Endodermal cell (in vitro differentiated cells): ENCODE data around the gene TMEM114. TPM values are rescaled to one million over a fixed set of nuclear protein-coding genes. Genes with fewer than 3 reads are reported as not detected.

Source experiments
- DNase-seq: peaks from one replicate; pipeline ENCODE4 v3.0.0-alpha.2; 2017
- H3K27ac ChIP-seq: 2 replicates; pipeline ENCODE4 v1.5.1; 2013; ENCODE audit warnings: mild to moderate bottlenecking, low read depth, low read length, moderate library complexity
- H3K27me3 ChIP-seq: 2 replicates; pipeline ENCODE4 v1.6.1; 2013; ENCODE audit warnings: mild to moderate bottlenecking, low read length, moderate library complexity; ENCODE audit not compliant: insufficient read depth, control insufficient read depth, poor library complexity, severe bottlenecking
- H3K36me3 ChIP-seq: 2 replicates; pipeline ENCODE4 v1.7.0; 2013; ENCODE audit warnings: mild to moderate bottlenecking, low read length, moderate library complexity; ENCODE audit not compliant: control insufficient read depth, insufficient read depth
- H3K4me1 ChIP-seq: one replicate; pipeline ENCODE4 v1.7.0; 2013; ENCODE audit warnings: low read length; ENCODE audit not compliant: control insufficient read depth, insufficient read depth
- H3K4me3 ChIP-seq: 2 replicates; pipeline ENCODE4 v1.5.1; 2013; ENCODE audit warnings: mild to moderate bottlenecking, low read length, moderate library complexity
- H3K9ac ChIP-seq: 2 replicates; pipeline ENCODE4 v1.6.1; 2013; ENCODE audit warnings: mild to moderate bottlenecking, low read length, moderate library complexity; ENCODE audit not compliant: poor library complexity, severe bottlenecking; ENCODE audit errors: extremely low read depth
- H3K9me3 ChIP-seq: 2 replicates; pipeline ENCODE4 v1.6.1; 2013; ENCODE audit warnings: mild to moderate bottlenecking, low read length, moderate library complexity; ENCODE audit not compliant: control insufficient read depth
- H3K27ac Mint-ChIP-seq: 2 replicates; pipeline ENCODE4 v1.8.0; 2020; ENCODE audit warnings: mixed read lengths
- H3K27me3 Mint-ChIP-seq: 2 replicates; pipeline ENCODE4 v1.8.0; 2021; ENCODE audit warnings: mild to moderate bottlenecking, mixed read lengths; ENCODE audit not compliant: insufficient read depth
- H3K36me3 Mint-ChIP-seq: 2 replicates; pipeline ENCODE4 v1.8.0; 2020; ENCODE audit warnings: low read depth, mixed read lengths
- H3K4me1 Mint-ChIP-seq: 2 replicates; pipeline ENCODE4 v1.8.0; 2020; ENCODE audit warnings: mixed read lengths
- H3K4me3 Mint-ChIP-seq: 2 replicates; pipeline ENCODE4 v1.8.0; 2020; ENCODE audit warnings: mild to moderate bottlenecking, moderate library complexity, mixed read lengths
- H3K9me3 Mint-ChIP-seq: 2 replicates; pipeline ENCODE4 v1.8.0; 2020; ENCODE audit warnings: mild to moderate bottlenecking, mixed read lengths
- CTCF ChIP-seq: fragments of 200-600 bp; sonication (generic); conservative IDR thresholded peaks from 2 replicates; pipeline ENCODE4 v1.5.0; 2021; ENCODE audit warnings: antibody characterized with exemption, mild to moderate bottlenecking
- WGBS, 2 experiments: methylation state at CpG; one replicate each; pipeline versions ENCODE4 v1.1.5 to v1.1.7; 2013; ENCODE audit warnings: missing lambda C conversion rate in 2 of 2, mixed read lengths in 1 of 2; ENCODE audit not compliant: insufficient coverage in 1 of 2, insufficient read length in 1 of 2; 5-methylcytosine and 5-hydroxymethylcytosine counted together
- total RNA-seq, 2 donors: library from RNA; stranded (reverse); fragmentation: NEBNext Ultra II Directional in 1 of 2; extraction: Animal tissue kit (Norgen Biotek cat#: 25700) in 1 of 2; gene quantifications; 2 replicates in 1 of 2; 3 replicates in 1 of 2; pipeline ENCODE4 v1.2.1, GENCODE V29; 2021

The TMEM114 gene
- total RNA-seq, 2 donors from 2014 or later = 0.40 TPM; not detected in 1

- no peak for TF ChIP-seq CTCF
- no peak overlapping the region for H3K4me3 Mint-ChIP-seq
- peaks cover 30% of the 10 kb centered on the region for H3K27me3 Mint-ChIP-seq
- Histone ChIP-seq H3K4me1 (no peaks in the 10 kb centered on the region), H3K9ac (no peak overlapping the region), H3K36me3 (no peaks in the 10 kb centered on the region), H3K27ac (no peak overlapping the region), H3K27me3 (peaks cover 9% of the 10 kb centered on the region), H3K4me3 (no peak overlapping the region), H3K9me3 (no peaks in the 10 kb centered on the region)
- H3K4me1 Mint-ChIP-seq = no peaks in the 10 kb centered on the region
- no peak overlapping the region for H3K27ac Mint-ChIP-seq
- peaks cover 9% of the 10 kb centered on the region for H3K9me3 Mint-ChIP-seq
- H3K36me3 Mint-ChIP-seq = no peaks in the 10 kb centered on the region
- no peak for DNase-seq
These were observed 15.2 kb upstream of the TMEM114 start for GRCh38 chr16:8605554-8605953.

DNA sequence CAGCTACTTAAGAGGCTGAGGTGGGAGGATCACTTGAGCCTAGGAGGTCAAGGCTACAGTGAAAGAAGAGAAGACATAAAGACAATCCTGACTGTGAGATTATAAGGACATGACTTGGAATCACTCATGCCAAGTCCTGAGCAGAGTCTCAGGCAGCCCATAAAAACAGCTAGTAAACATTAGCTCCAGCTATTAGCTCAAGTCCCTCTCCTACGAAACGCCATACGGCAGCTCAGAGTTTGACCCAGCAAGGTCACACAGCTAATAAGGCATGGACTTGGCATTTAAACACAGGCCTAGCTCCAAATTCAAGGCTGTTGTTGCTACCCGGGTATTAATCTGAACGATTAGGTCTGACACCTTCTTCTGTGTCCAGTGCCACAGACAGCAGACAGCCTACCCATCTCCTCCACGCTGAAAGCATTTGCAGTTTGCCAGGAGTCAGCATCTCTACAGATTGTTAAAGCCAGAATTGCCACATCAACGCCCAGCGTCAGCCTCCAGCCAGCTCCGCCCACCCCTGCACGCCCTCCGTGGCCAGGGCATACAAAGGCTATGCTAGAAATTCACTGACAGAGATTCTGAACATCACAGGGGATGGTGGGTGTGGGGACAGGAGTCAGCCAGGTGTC is 9.9 kb upstream of the TMEM114 start:
- Mint-ChIP-seq H3K4me1 (no peaks in the 10 kb centered on the region), H3K4me3 (no peak overlapping the region), H3K36me3 (no peaks in the 10 kb centered on the region), H3K27me3 (peaks cover 26% of the 10 kb centered on the region), H3K9me3 (peaks cover 12% of the 10 kb centered on the region), H3K27ac (no peak overlapping the region)
- H3K4me1 ChIP-seq = no peaks in the 10 kb centered on the region
- no peak for TF ChIP-seq CTCF
- H3K4me3 ChIP-seq = no peak overlapping the region
- 83 to 89% methylated on average over 10 to 11 of the region's 11 CpGs for WGBS, 2 experiments
- H3K27ac ChIP-seq = no peak overlapping the region
- peaks cover 14% of the 10 kb centered on the region for H3K9me3 ChIP-seq
- peaks cover 16% of the 10 kb centered on the region for H3K27me3 ChIP-seq
- H3K36me3 ChIP-seq = no peaks in the 10 kb centered on the region
- no peak for DNase-seq
- no peak overlapping the region for H3K9ac ChIP-seq

DNA sequence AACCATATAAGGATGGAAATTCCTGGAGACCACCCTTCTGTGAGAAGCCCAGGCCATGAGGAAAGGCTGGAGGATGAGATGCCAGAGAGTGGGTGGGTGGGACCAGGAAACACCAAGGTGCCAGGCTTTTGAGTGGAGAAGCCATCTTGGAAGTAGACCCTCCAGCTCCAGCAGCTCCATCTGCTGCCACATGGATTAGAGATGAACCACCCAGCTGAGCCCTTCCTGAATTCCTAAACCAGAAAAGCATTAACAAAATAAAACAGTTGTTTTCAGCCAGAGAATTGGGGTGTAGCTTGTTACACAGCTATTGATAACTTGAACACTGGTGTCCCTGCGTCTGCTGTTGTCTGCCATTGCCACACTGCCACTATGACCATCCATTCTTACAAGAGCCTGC is 6.3 kb upstream of the TMEM114 start:
- H3K27ac ChIP-seq = no peak overlapping the region
- Mint-ChIP-seq H3K4me1 (no peaks in the 10 kb centered on the region), H3K27me3 (peaks cover 25% of the 10 kb centered on the region), H3K27ac (no peak overlapping the region), H3K36me3 (no peaks in the 10 kb centered on the region), H3K4me3 (no peak overlapping the region), H3K9me3 (peaks cover 9% of the 10 kb centered on the region)
- H3K9ac ChIP-seq = no peak overlapping the region
- H3K4me1 ChIP-seq = no peaks in the 10 kb centered on the region
- H3K36me3 ChIP-seq = no peaks in the 10 kb centered on the region
- 71 to 97% methylated on average over 1 of the region's 1 CpG for WGBS, 2 experiments
- H3K4me3 ChIP-seq = no peak overlapping the region
- peaks cover 34% of the 10 kb centered on the region for H3K27me3 ChIP-seq
- peaks cover 14% of the 10 kb centered on the region for H3K9me3 ChIP-seq
- no peak for DNase-seq
- TF ChIP-seq CTCF = no peak
